ENCODE measurements around the gene ZIC4.

ZIC4 gene

GRCh38 chr3:147383617-147384016, 22.7 kb downstream of the ZIC4 start:
- no peak overlapping the region for H3K4me3 ChIP-seq (ENCODE audit: low read depth, low read length)
- no peak for DNase-seq (ENCODE audit: low read depth)
- peak; percentile 55 for TF ChIP-seq CTCF (IDR thresholded peaks at IDR 0.05; ENCODE audit: control insufficient read depth, extremely low read depth, insufficient read depth)

- DNase-seq (ENCODE audit: low read depth), result no peak
- no peak for TF ChIP-seq CTCF (IDR thresholded peaks at IDR 0.05; ENCODE audit: control insufficient read depth, extremely low read depth, insufficient read depth)
- no peak overlapping the region for H3K4me3 ChIP-seq (ENCODE audit: low read depth, low read length)
Measured at GRCh38 chr3:147381596-147381995, 24.7 kb downstream of the ZIC4 start.

GRCh38 chr3:147380977-147381376, 25.4 kb downstream of the ZIC4 start:
- no peak for DNase-seq (ENCODE audit: low read depth)
- no peak overlapping the region for H3K4me3 ChIP-seq (ENCODE audit: low read depth, low read length)

GRCh38 chr3:147380387-147380951, 25.9 kb downstream of the ZIC4 start:
- no peak overlapping the region for H3K4me3 ChIP-seq (ENCODE audit: low read depth, low read length)
- no peak for DNase-seq (ENCODE audit: low read depth)
- TF ChIP-seq CTCF (IDR thresholded peaks at IDR 0.05; ENCODE audit: control insufficient read depth, extremely low read depth, insufficient read depth), result no peak

More at GRCh38 chr3:147380977-147381376, 25.4 kb downstream of the ZIC4 start:
- TF ChIP-seq CTCF (IDR thresholded peaks at IDR 0.05; ENCODE audit: control insufficient read depth, extremely low read depth, insufficient read depth), result no peak

GRCh38 chr3:147379651-147380050, 26.7 kb downstream of the ZIC4 start:
- no peak overlapping the region for H3K4me3 ChIP-seq (ENCODE audit: low read depth, low read length)
- no peak for TF ChIP-seq CTCF (IDR thresholded peaks at IDR 0.05; ENCODE audit: control insufficient read depth, extremely low read depth, insufficient read depth)
- no peak for DNase-seq (ENCODE audit: low read depth)

GRCh38 chr3:147377412-147378367, 28.7 kb downstream of the ZIC4 start:
- no peak for TF ChIP-seq CTCF (IDR thresholded peaks at IDR 0.05; ENCODE audit: control insufficient read depth, extremely low read depth, insufficient read depth)
- no peak for DNase-seq (ENCODE audit: low read depth)
- no peak overlapping the region for H3K4me3 ChIP-seq (ENCODE audit: low read depth, low read length)
